HG03457 (cell line): ENCODE results near the gene TMEM220.

ENCODE experiments used
- ATAC-seq: cut with Tn5 transposase; IDR thresholded peaks from one replicate; pipeline ENCODE4 v1.9.1; 2021; ENCODE audit warnings: moderate number of reproducible peaks; ENCODE audit not compliant: unreplicated experiment

TMEM220 gene

DNA sequence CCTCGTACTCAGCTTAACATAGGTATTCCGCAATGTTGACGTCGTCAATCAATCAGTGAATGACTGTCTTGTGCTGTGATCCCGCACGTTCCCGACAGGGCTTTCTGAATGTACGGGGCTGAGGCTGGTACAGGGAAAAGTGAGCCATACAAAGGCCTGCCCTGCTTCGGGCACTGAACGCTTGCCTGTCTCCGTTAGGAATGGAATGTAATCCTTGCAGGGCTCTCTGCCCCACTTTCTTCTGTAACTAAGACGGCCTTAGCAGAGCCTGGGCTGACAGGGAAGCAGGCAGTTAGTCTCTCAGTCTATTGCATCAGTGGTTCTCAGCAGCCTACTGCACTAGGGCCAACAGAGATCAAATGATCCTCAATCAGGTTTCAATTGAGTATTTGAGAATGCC lies 56.5 kb downstream of the TMEM220 start:
- no peak for ATAC-seq

DNA sequence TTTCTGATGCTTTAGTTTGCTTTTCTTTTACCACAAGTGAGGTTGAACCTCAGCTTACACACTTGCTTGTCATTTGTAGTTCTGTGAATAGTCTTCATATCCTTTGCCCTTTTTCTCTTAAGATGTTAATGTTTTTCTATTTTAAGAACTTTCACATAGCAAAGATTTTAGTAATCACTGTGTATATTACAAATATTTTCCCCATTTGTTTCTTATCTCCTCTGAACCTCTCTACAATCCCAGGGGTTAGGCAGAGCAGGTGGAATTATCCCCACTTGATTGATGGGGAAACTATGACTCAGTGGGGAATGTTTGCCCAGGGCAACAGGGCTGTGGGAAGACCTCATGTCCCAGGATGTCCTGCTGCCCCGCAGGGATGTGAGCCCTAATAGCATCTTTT lies 61.0 kb downstream of the TMEM220 start:
- no peak for ATAC-seq

DNA sequence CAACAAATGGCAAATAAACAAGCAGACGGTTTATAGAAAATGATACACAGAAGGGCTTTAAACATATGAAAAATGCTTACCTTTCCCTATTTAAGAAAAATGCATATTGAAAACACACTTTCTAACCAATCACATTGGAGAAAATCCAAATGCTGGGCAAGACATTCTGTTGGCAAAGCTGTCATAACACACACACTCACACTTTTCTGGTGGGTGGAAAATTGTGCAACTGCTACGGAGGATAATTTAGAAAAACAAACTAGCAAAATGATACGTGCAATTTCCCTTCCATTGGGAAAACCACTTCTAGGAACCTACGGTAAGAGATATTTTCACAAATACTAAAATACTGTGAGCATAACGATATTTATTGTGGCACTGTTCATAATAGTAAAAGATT lies 62.9 kb downstream of the TMEM220 start:
- ATAC-seq: no peak

DNA sequence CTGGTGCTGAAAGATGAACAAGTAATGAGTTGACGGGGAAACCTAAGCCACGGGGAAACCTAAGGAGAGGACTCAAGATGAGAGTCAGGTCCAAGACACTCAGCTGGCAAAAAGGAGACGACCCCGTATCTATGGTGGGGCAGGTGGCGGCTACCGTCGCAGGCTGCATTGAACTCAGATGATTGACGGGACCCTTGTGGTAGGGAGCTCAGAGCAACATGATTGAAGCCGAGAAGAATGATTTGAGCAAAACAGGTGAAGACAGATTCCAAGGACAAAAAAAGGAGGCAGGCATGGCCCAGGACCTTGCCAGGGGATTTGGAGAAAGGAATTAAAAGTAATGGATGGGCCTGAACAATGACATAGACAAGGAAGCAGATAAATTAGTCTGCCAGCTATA lies 65.3 kb downstream of the TMEM220 start:
- ATAC-seq: no peak
